NCI-H82 (cell line): ENCODE measurements around the gene FRS2.

Experiments used
- DNase-seq: peaks from one replicate; lab custom pipeline; 2025; lab: John Stamatoyannopoulos, UW

FRS2 gene

DNA sequence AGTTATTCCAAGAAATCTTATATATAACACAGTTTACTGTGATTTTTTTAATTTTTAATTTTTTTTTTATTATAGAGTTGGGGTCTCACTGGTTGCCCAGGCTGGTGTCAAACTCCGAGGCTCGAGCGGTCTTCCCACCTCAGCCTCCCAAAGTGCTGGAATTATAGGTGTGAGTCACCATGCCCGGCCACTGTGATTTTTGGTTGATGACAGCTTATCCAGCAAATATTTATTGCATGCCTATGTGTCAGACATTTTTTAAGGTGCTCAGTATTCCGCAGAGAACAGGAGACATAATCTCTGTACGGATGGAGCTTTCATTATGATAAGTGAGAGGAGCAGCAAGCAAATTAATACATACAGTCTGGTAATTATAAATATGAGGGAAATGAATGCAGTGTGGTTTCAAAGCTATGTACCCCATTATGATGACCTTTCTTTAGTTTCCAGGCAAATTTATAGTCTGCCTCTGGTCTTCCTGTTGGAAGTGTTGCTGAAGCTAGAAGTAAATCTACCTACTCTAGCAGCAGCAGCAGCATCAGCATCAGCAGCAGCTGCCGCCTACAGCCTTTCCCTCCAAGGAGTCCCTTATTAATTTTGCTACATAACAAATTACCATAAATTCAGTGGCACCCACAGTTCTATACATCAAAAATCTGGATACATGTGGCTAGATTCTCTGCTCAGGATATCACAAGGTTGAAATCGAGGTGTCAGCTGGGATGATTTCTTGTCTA is 32.3 kb downstream of the FRS2 start:
- DNase-seq: no peak

DNA sequence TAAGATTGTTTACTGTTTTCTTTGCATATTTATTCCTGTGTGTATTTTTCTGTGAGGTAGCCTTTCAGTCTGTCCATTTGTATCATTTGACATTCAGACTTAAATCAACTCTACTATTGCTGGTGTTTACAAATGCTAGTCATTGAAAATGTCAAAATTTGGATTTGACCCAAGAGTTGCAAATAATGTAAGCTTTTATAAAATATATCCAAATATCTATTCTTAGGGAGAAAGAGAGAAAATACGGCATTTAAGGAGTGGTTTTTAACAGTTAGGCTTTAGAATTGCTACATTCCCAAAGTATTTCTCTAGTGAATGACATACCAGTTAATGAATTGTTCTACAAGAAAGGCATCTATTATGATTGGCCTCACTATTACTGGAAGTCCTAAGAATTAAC is 37.9 kb downstream of the FRS2 start:
- DNase-seq: no peak

DNA sequence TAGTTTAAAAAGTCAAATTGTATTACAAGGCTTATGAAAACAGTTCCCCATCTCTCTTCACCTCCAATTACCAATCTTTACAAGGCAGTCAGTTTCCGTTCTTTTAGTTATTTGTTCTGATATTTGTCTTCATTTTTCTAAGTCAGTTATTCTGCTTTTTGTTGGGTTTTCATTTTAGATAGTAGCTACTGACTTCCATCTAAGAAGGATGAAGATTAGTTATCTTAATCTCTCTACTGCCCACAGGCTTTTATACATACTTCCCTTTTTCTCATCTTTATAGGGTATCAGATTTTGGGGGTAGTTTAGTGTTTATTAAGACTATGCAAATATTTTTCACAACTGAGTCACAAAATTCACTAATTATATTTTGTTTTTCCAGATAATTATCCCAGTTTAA is 38.4 kb downstream of the FRS2 start:
- no peak for DNase-seq

DNA sequence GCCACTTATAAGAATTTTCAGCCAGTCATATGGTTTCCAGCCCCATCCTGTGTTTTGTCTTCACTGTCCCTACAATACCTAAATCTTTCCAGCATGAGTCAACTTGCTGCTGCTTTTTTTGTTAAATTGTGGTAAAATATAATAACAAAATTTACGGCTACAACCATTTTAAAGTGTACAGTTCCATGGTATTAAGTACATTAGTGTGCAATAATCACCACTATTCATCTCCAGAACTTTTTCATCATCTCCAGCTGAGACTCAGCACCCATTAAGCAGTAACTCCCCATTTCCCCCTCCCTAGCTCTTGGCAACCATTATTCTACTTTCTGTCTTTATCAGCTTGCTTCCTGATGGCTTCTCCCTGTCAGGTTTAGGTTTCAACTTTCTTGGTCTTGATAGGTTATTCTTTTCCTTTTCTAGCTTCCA is 39.1 kb downstream of the FRS2 start:
- no peak for DNase-seq

DNA sequence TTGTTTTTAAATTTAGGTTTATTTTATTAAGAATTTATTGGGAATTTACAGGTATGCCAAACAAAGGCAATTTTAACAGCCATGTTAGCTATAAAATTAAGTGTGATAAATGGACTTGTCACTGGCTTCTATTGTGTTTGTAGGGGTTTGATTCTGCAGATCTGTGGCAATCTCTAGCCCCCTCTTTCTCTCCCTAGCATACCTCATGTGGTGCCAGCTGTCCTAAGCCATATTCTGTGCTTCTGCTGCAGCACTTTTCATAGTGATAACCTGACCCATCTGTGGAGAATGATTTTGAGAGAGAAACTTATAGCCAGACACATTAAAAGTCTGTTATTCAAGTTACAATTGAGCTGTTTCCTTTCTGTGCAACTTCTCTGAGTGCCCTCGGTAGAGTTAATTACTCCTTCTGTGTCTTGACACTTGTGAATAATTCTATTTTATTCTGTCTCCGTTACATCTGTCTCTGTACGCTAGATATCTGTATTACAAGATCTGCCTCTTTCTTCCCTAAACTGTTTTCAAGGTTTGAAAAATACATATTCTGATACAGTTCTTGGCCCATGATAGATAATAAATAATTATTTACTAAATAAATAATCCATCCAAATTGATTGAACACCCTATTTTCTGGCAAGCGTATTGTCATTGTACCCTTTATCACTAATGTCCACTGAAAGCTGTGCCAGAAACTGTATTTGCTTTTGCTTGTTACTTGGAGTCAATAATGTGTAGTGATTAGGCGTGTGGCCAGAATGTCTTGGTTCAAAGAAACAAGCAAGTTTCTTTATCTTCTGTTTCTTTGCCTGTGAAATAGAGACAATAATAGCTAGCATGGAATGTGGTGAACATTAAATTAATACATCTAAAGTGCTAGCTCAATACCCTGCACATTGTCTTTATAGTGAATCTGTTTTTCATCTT is 40.0 kb downstream of the FRS2 start:
- peak; percentile 7 for DNase-seq

DNA sequence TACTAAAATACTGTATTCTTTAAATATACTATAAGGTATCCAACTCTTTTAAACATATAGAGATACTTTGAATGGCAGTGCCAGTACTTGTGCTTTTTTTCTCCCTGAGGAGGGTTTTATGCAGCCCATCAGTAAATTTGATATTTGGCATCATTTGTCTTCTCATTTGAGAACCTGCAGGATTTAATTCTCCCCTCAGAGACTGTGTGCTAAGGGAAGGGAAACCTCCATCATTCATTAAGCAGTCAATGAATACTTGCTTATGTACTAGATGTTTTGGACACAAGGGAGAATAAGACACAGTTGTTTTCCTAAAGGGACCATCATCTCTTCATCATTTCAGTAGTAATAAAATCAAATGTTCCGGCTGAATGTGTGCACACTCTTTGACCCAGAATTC is 40.8 kb downstream of the FRS2 start:
- DNase-seq: no peak

DNA sequence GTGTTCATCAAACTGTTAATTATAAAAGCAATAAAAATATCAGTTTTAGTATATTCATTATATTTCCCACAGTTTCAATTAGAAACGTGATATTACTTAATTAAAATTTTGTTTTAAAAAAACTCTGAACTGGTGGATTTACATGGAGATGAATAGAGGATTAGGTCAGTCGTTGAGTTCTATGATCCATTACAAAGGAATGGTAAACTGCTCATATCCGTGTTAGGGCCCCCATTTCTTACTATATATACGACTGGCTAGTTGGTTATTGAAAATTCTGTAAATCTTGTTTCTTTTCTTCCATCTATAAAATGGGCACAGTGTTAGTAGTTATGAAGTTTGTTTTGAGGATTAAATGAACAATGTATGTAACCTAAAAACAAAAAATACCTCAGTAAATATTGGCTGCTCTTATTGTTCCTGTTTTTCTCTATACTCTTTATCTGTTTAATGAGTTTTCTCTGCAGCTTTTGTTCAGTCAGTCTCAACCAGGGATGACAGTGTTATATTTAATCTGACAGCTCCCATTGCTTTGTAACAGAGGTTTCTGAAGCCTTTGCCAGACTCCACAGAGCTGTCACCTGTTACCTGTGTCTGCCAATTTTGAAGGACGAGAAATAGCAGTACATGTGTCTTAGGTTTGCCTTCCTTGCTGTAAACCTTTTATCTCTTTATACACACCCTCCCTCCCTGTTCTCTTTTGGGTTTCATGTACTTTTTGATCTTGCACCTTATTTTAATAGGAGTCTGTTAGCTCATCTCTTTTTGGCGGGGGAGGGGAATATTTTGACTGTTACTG is 41.5 kb downstream of the FRS2 start:
- no peak for DNase-seq

DNA sequence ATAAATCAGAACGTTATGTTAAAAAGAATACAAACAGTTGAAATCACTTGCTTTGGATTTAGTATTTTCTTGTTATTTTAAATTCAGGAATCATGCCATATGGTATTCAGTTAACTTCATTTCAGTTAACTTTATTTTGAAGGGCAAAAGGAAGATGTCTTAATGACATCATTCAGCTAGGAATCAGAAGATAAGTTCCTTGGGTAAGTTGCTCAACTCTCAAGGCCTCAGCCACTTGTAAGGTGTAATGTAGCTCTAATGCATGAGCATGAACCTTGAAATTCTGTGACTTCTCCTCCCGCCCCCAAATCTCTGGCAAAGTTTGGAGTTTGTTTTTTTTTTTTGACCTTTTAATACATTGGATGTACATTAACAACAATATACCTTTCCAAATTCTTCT is 42.6 kb downstream of the FRS2 start:
- DNase-seq: no peak

DNA sequence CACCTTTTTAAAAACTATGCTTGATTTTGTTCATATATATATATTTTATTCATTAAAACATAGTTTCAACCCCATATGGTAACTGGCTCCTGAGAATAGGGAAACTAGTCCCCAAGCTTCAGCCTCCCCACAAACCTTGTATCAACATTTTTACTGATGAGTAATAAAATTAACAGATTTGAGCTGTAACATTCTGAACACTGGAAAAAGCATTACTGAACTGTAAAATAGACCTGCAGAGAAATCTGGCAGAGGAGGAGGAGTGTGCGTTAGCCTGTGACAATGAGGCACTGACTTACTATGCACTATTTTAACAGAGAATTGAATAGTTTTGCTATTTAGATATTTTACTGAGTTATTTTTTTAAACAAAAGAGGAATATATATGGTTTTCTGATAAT is 43.1 kb downstream of the FRS2 start:
- no peak for DNase-seq

DNA sequence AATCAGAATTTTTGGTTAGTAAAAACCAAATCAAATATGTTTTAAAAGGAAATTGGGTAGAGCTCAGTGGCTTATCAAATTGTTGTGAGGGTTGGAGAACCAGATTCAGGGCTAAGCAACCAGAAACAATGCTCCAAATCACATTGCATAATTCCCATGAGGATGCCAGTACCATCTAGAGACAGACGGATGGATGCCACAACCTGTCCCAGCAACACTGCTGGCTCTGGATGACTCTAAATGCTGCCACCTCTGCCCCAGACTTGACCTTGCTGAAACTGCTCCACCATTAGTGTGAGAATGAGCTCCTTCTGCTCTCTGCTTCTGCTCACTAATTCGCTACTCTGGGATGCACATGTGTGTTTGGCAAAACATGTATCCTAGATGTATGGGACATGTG is 43.9 kb downstream of the FRS2 start:
- no peak for DNase-seq

DNA sequence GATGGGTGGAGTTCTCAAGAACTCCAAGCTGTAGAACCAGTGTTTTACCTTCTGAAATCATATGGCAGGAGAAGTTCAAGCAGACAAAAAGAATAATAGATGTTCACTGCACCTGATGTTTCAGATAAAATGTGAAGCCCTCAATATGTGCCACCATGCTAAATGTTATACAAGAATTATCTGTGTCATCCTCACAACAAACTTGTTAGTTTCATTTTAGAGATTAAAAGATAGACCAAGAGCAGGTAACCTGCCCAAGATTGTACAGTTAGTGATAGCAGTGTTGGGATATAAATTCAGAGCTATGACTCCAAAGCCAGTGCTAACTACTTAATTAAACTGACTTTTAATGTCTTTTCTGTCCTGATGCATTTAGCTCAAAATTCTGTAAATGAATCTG is 44.7 kb downstream of the FRS2 start:
- DNase-seq: no peak

DNA sequence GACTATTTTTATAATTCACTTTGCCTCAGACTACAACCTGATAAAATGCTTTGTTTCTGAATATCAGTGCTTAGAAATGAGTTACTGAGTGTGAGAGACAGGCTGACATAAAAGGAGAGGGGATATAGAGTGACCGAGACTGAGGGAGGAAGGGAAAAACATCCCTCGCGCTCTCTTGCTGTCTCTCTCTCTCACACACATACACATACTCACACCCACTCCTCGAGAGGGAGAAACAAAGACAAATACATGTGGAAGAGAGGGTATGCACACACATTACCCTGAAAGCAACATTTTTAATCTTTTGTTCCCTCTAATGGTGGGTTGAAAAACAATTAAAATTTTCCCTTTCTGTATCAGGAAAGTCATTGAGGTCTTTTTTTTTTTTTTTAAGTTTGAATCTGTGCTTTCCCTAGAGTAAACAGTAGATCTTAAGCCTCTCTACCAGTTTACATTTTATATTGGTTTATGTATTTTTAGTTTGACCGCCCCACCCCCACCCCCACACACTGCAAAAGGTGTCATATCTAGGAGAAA is 45.3 kb downstream of the FRS2 start:
- no peak for DNase-seq

DNA sequence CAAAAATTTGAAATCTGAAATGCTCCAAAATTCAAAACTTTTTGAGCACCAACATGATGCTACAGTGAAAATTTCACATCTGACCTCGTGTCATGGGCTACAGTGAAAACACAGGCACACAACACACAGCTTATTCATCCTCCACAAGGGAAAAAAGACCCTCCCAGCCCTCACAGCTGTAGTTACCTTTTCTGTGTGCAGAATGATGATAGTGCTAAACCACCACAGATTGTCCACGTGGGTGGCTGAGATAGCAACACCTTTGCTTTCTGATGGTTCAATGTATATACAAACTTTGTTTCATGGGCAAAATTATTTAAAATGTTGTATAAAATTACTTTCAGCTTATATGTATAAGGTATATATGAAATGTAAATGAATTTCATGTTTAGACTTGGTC is 46.8 kb downstream of the FRS2 start:
- no peak for DNase-seq

DNA sequence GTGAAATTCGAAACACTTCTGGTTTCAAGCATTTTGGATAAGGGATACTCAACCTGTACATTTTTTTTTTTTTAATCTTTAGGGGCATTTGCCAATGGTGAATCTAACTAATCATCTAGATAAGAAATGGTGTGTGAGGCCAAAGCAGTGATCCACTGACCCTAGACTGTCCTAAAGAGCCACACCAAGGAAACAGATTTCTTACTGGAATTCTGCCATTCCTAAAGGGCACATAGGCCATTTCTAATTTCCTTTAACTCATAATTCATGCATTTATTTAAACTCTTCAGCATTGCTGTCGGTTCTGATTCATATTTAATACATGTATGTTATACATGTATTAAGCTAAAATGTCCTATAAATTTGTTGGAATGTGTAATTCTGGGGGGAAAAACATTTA is 47.2 kb downstream of the FRS2 start:
- no peak for DNase-seq

DNA sequence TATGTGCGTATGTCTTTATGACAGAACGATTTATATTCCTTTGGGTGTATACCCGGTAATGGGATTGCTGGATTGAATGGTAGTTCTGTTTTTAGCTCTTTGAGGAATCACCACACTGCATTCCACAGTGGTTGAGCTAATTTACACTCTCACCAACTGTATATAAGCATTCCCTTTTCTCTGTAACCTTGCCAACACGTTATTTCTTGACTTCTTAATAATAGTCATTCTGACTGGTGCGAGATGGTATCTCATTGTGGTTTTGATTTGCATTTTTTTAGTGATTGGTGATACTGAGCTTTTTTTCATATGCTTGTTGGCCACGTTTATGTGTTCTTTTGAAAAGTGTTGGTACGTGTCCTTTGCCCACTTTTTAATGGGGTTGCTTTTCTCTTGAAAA is 49.7 kb downstream of the FRS2 start:
- DNase-seq: no peak

DNA sequence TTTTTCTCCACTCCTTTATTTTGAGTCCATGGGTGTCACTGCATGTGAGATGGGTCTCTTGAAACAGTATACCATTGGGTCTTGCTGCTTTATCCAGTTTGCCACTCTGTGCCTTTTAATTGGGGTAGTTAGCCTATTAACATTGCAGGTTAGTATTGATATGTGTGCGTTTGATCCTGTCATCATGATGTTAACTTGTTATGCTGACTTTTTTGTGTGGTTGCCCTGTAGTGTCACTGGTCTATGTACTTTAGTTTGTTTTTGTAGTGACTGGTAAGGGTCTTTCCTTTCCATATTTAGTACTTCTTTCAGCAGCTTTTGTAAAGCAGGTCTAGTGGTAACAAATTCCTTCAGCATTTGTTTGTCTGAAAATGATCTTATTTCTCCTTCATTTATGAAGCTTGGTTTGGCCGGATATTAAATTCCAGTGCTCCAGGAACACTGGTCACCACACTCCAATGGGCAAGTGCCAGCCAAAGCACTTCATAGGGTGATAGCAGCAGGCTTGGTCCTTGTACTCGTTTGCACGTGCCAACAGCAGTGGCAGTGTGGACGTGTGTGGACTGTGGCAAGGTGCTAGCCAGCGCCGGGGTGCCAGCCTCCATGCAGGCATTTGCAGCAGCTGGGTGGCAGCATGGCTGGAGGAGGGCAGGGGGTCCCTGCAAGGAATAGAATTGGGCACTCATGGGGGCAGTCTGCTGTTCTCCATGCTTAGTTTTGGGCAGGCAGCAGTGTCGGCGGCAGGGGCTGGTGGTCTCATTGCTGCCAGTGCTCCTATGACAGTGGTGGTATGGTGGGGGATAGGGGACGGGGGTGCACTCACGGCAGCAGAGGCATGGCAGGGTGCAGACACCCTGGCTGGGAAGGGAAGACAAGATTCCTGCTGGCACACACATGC is 53.5 kb downstream of the FRS2 start:
- DNase-seq: no peak

DNA sequence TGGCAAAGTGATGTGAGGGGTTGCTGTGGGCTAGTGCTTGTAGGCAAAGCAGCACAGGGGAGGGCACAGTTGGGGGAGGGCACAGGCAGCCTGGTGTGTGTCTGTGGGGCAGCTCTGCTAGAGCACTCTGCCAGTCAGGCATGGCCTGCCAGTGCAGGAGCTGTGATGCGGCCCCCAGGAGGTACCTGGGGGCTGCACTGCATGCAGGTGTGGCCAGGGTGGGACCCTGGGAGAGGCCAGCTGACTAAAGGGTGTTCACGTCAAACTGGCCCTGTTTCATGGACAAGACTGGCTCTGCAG is 54.1 kb downstream of the FRS2 start:
- DNase-seq: no peak

DNA sequence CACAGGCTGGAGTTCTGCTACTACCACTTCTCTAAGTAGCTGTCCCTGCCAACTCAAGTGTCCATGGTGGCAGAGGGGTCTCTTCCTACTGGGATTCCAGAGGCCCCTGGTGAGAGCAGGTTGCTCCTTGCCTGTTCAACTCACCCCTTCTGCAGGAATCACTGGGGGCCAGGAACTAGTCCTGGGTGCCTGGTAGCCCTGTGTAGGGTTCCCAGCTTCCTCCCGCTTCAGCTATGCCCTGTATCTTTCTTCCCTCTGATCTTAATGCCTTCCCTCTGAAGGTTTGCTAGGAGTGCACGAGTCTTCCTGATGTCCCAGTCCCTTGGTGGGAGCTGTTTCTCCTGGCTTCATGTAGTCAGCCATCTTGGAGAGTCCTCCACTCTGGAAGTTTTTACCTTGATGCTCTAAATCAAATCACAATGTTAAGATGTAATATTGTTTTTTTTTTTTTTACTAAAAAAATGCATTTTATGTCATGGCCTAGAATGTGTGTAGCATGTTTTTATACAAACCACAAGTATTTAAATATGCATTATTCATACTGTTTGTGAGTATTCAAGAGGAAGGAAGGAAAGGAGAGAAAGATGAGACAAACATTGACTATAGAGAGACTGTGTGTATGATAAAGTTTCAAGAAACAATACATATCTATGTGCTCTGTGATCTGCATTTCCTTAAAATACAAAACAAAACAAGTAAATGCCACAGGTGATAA is 54.7 kb downstream of the FRS2 start:
- DNase-seq: no peak

DNA sequence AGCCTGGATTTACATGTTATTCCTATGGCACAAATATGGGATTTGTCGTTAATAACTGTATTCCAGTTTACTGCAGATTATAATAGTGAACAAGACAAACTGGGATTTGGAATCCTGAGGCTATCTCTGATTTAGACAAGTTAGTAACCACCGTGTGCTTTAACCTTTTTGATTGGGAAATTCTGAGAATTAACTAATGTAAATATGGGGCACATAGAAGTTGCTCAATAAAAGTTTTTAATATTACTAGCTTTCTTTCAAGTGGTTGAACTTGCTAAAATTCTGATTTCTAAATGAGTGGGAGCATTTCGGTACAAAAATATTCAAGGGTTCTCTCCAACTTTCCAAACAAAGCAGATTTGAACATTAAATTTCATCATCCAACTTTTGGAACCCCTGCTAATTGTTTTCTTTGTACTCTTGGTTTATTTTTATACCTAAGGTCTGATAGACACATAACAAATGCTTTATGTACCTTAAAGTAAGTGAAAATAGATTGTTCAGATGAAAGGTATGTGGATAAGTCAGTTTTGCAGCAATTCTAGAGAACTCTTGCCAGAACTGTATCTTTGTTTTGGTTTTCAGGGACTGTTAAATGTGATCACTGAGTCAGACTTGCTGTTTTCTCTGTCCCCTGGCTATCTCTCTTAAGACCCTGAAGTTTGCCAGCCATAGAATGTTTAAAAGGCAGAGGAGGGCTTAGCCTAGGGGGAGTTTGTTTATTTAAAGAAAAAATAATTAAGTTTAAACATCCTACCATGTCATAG is 57.5 kb downstream of the FRS2 start:
- no peak for DNase-seq

DNA sequence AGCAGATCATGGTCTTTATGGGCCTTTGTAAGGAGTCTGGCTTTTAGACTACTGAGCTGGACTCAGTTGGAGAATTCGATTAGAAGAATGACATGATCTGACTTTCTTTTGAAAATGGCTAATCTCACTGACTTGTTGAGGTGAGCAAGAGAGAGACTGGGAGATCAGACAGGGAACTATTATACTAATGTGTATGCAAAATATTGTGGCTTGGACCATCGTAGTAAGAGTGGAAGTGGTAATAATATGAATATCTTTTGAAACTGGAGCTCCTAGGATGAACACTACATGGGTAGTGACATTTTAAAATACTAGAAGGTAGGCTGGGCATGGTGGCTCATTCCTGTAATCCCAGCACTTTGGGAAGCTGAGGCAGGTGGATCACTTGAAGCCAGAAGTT is 58.8 kb downstream of the FRS2 start:
- DNase-seq: no peak
